ENCODE data around the gene NIT1.
A peak's percentile ranks its signal among the peaks of the same experiment; 100 is the strongest.
"Not testable (repeated sequence)": the region's sequence is repeated elsewhere in the genome, so short reads cannot be mapped to it uniquely, and the experiment has no call there.

The NIT1 gene

DNA sequence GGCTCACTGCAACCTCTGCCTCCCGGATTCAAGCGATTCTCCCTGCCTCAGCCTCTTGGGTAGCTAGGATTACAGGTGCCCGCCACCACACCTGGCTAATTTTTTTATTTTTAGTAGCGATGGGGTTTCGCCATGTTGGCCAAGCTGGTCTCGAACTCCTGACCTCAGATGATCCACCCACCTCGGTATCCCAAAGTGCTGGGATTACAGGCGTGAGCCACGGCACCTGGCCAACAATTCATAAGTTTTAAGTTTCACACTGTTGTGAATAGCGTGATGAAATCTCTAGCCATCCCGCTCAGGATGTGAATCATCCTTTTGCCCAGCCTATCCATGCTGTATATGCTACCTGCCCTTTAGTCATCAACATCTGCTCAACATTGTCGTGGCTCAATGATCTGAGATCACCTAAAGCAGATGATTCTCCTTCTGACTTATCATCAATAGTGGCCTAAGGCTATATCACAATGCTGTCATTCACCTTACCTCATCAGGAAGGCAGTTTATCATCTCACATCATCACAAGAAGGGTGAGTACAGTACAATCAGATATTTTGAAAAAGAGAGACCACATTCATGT is 2.7 kb upstream of the NIT1 start:
- peak; percentile 94 for DNase-seq (ENCODE audit: low read depth)

DNA sequence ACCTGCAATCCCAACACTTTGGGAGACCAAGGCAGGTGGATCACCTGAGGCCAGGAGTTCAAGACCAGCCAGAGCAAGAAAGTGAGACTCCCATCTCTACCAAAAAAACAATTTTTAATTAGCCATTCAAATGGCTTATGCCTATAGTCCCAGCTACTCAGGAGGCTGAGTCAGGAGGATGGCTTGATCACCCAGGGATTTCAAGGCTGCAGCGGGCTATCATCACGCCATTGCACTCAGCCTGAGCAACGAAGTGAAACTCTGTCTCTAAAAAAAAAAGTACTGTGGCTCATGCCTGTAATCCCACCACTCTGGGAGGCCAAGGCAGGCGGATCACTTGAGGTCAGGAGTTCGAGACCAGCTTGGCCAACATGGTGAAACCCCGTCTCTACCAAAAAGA is 1.9 kb upstream of the NIT1 start:
- DNase-seq (ENCODE audit: low read depth): not testable (repeated sequence)

DNA sequence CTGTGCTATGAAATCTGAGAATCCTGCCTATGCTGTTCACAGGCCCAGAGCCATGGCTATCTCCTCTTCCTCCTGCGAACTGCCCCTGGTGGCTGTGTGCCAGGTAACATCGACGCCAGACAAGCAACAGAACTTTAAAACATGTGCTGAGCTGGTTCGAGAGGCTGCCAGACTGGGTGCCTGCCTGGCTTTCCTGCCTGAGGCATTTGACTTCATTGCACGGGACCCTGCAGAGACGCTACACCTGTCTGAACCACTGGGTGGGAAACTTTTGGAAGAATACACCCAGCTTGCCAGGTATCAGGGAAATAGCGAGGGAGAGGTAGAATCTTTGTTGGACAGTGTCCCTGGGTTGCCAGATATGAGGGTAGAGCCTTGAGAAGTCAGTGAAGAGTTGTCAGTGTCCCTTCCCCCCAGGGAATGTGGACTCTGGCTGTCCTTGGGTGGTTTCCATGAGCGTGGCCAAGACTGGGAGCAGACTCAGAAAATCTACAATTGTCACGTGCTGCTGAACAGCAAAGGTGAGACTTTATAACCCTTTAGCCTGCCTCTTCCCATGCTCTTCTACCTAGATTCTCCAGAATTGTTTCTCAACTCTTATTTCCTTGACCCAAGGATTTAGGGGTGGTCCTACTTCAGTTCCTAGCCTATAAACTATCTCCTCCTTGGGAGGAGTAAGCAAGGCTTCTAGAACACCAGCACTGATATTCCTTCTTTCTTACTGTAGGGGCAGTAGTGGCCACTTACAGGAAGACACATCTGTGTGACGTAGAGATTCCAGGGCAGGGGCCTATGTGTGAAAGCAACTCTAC is 1.4 kb downstream of the NIT1 start:
- peak; percentile 90 for DNase-seq (ENCODE audit: low read depth)

DNA sequence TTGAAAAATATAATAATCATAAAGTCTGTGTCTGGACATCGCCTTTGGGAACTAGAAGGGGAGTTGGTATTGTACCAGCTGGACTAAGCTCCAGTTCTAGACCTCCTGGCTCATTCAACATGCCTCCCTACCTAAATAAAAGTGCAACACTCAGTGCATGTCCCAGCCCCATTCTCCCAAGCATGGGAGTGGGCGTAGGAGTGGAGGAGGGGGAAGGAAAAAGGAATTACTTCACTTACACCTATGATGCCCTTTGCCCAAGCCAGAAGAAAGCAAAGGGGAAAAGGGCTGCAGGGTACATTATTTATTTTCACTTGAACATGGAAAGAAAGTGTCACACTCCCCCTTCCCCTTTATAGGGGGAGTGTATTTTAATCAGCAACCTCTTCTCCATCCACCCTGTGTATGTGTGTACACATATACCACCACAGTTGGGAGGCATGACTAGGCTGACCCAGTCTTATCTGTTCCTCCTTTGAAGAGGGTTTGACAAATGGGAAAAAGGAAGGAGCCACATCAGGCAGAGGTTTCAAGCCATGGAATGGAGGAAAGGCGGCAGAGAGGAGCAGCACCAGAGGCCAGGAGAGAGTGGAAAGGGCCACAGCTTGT is 3.2 kb downstream of the NIT1 start:
- DNase-seq (ENCODE audit: low read depth): no peak

DNA sequence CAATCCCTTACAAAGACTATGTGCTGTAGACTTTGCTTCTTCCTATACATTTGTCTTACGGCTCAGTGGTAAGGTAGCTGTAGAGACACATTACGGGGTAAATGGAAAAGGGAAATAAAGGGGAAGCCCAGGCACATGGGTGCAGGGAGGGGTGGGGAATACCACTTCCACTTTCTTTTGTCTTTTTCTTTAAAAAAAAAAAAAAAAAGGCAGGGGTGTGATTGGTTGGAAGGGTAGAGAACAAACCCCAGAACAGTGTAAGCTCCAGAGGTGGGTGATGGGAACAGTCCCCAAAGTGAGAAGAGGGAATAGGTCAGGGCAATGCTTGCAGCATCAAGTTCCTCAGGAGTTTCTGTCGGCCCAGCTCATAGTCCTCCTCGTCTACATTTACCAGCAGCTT is 3.9 kb downstream of the NIT1 start:
- DNase-seq (ENCODE audit: low read depth): no peak

DNA sequence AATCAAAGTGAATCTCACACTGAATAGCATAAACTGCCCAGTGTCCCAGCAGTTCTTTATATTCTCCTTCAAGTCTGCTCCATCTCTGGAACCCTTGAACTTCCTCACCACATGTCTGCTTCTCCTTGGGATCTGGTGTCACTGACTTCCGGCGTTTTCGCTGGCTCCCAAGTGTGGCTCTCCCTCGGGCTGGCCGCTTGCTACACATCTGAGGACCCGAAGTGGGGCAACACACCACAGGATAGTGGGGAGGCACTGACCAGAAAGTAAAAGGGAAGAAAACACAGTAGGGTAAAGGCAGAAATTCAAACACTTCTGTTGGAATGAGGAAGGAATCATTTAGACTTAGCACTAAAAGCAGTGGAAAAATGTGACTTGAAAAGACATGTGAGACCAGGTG is 5.1 kb downstream of the NIT1 start:
- no peak for DNase-seq (ENCODE audit: low read depth)

DNA sequence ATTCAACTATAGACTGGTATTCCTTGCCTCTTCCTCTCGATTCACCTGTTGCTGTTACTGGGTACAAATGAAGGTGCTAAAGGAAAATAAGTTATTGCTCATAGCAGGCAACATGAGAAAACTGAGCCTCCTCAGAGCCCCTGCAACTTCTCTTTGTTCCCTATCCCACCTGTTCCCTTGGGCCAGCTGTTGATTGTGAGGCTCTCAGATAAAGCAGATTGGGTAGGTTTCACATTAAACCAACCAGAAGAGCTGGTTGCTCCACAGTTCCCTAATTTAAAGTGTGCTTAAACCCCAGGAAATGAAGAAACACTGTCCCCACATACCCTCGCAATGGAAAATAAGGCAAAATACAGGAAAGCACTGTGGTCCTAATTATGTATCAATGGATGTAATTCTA is 9.7 kb downstream of the NIT1 start:
- no peak for DNase-seq (ENCODE audit: low read depth)

DNA sequence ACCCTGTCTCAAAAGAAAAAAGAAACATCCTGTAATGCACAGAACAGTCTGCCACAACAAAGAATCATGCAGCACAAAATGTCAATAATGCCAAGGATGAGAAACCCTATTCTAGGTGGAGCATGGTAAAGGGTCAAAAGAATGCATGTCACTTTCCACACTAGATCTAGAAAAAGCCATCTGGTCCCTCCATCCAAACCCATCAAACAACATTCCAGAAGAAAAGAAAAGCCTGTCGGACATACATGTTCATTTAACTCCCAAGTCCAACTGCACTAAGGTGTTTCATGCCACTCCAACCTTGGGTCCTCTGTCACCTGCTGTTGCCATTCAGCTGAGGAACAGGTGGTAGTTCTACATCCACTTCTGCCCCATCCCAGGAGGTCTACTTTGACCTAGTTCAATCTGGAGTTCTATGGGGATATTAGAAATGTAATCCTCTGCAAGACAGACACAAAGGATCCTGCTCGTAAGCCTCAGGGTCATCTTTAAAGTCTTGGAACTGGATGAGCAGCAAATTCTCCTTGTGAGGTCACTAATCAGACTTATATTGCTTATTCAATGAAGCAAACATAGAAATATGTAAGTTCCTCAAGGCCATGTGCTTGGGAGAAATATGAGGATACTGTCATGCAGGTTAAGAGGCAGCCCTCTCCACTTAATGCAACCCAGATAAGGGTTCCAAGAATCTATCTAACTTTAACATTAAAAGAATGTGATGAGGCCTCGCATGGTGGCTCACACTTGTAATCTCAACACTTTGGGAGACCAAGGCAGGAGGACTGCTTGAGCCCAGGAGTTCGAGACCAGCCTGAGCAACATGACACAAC is 10.9 kb downstream of the NIT1 start:
- DNase-seq (ENCODE audit: low read depth): no peak

DNA sequence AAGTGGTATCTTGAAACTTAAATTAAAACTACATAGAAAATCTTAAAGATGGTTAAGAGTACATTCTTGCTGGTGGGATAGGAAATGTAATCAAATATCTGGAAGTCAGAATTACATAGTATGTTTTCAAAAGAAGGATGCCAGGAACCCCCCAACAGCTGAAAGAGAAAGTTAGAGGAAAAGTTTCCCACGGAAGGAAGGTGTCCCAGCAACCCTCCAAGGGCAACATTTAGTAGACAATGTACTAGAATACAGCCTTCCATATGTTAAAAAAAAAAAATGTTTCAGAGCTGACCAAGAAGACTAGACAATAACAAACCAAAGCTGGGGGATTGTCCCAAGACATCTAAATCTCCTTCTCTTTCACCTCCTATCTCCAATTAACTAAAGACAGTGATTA is 12.4 kb downstream of the NIT1 start:
- DNase-seq (ENCODE audit: low read depth): no peak

DNA sequence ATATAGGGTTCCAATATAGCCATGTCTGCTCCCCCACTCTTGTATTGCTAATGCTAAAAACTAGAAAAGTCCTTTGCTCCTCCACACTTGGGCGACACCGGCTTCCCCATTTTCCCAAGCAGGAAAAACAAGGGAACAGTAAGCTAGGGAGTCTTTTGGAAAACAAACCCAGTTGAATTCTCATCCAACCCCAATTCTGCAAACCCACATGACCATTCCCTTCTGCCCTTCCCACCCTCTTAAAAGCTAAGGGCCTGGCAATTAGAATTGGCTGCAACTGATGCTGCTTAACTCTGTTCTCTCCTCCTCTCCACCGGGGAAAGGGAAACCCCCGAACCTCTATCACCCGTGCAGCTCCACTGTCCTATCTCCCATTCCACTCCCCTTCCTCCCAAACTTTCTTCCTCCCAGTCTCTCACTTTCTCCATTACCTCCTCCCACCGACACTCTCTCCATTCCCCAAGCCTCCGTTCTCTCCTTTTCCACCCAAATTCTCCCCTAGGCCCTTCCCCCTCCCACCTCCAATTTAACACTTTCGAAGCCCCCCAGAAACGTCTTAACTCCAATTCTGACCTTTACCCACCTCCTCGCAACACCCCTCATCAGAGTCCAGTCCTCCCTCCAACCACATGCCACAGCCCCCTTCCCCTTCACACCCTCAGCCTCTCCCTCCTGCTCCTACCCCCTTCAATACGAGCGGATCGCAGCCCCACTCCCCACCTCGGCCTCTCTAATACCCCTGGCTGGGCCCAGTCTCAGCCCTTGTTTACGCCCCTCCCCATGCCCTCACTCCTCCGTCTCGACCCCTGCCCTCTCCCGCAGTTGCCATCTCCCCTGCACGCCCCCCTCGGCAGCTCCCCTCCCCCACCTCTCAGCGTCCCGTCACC is 13.9 kb downstream of the NIT1 start:
- DNase-seq (ENCODE audit: low read depth): no peak

DNA sequence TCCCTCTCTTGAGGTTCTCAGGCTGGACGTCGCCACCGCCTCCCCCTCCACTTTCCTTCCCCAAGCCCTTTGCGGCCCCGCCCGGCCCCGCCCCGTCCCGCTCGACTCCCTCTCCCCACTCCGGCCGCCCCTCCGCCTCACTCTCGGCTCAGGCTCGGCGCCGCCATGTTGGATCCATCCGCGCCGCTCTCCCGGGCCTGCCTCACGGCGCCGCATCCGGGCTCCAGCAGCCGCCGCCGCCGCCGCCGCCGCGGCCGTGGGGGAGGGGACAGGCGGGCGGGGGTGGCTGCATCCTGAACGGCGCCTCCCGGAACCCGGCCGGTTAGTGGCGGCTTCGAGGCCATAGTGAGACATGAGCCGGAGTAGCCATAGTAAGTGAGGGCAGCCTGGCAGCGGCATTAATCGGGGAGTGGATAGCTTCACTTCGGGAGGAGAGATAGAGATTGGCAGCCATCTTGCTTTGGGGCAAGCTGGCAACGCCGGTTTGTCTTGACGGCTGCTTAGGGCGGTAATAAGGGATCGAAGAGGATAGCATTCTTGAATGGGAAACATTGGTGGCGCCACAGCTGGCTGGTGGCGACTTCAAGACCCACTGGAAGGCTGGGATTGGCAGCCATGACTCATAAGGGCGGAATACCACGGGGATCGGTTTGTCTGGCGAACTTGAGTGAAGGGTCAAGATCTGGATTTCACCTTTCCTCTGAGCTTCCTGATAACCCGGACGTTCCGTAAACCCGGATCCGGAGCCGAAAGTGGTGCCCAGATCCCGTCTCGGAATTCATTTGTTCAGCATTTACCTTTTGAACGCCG is 14.7 kb downstream of the NIT1 start, which contains the start of gene DEDD:
Gene DEDD, minus strand, starts transcription at position 258 of the 810 bp plus-strand sequence. CDS start 8,205 bp downstream, outside the sequence.
- peak; percentile 95 for DNase-seq (ENCODE audit: low read depth)

DNA sequence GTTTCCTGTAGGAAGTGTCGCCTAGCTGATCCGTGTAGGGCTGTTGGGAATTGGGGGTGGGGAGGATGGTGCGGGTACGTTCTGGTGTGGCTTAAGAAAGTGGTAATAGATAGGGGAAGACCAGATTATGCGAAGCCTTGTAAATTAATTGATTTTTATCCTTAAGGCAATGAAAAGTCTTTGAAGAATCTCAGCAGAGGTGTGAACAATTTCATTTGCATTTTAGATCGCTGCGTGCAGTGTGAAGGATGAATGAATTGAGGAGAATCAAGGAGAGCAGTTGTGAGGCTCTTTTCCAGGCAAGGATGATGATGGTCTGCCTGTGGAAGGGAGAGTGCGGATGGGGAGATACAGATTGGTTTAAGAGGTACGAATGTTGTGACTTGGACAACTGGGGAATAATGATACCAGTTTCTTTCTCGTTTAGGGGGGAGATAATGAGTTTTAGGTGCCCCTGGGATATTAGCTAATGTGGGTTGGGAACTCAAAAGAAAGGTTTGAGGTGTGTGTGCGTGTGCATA is 15.4 kb downstream of the NIT1 start:
- DNase-seq (ENCODE audit: low read depth): peak; percentile 31

DNA sequence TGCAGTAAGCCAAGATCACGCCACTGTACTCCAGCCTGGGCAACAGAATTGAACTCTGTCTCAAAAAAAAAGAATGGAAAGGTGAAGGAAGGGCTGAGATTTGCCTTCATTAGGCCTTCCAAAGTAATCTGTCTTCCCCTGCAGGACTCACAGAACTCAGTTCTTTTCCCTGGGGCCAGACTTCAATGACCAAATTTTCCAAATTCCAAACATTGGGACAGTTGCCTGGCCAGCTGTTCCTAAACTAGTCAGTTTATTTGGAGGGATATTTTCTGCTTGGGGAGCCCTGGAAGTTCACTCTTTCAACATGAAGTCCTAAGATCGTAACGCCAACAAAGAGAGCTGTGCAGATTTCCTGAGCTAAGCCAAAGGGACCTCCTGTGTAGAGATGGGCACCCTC is 20.0 kb downstream of the NIT1 start:
- DNase-seq (ENCODE audit: low read depth): no peak

DNA sequence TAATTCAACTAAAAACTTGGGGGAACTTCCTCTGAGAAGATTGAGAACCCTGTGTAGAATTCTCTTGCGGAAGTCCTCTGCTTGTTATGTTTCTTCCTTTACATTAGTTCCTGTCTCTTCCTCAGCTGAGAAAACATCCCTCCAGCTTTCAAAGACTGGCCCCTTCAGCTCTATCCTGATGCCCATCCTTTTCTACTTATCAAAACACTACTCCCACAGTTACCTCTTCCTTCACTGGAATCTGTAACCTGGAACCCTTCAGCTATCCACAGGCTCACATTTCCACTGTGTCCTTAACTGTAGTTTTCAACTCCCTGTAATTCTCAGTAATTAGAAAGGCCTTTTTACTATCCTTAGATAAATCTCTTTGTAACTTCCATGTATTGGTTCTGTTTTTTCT is 20.5 kb downstream of the NIT1 start:
- no peak for DNase-seq (ENCODE audit: low read depth)

DNA sequence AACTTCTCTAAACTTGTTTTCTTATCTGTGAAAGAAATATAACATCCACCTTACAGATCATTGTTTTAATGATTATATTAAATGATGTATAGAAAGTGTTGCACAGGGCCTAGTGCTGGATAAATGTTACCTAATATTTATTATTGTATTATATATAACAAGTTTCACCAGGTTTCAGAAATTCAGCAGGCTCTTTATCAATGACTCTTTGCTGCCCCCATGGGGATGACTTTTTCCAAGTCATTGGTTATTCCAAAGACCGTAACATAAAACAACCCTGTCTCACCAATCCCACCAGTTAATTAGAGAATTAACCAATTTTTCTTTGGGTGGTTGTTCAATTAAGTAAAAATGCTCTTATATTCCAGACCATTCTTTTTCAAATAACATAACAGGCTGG is 21.9 kb downstream of the NIT1 start:
- peak; percentile 52 for DNase-seq (ENCODE audit: low read depth)

DNA sequence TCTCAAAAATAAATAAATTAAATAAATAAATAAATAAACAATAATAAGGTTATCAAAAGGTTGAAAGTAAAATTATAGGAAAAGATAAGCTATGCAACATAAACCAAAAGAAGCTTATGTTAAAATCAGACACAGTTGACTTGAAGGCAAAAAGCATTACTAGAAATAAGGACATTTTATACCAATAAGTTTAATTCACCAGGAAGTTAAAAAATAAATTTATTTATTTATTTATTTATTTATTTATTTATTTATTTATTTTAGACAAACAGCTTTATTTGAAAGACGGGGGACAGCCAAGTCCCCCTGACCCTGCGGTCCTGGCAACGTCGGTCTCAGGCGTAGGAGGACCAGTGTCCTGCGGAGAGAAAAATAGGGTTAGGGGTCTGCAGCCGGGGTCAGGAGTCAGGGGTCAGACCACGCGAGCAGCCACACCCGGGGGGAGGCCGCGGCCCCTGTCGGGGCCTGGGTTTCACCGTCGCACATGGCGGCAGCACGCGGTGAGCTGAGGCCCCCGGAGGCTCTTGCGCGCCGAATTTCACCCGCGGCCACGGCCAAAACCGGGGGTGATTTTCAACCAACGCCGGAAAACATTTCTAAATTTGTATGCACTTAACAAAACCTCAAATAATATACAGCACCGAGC is 23.0 kb downstream of the NIT1 start:
- DNase-seq (ENCODE audit: low read depth): no peak

DNA sequence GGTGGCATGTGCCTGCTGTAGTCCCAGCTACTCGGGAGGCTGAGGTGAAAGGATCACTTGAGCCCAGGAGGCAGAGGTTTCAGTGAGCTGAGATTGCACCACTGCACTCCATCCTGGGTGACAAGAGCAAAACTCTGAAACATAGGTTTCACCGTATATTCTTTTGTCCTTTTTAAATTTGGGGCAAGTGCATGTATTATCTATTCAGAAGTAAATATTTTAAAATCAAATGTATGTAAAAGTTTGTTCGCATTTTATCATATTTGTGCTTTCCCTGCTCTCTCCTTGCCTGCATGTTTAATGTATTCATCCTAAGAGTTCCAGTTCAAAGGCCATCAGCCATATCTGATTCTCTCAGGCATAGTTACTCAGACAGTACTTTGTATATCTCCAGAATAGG is 27.9 kb downstream of the NIT1 start:
- DNase-seq (ENCODE audit: low read depth): no peak

DNA sequence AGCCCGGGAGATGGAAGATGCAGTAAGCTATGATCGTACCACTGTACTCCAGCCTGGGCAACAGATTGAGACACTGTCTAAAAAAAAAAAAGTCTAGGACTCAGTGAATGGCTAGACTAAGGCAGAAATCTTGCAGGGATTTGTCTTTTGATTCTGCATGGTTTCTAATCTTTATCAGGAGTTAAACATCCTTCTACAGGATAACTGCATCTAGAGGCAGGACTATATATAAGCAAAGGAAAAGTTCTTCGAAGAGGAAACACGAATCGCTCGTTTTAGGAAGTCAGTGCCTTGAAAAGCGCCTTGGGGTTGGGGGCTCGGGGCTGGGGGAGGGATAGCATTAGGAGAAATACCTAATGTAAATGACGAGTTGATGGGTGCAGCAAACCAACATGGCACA is 35.3 kb downstream of the NIT1 start:
- DNase-seq (ENCODE audit: low read depth): no peak

DNA sequence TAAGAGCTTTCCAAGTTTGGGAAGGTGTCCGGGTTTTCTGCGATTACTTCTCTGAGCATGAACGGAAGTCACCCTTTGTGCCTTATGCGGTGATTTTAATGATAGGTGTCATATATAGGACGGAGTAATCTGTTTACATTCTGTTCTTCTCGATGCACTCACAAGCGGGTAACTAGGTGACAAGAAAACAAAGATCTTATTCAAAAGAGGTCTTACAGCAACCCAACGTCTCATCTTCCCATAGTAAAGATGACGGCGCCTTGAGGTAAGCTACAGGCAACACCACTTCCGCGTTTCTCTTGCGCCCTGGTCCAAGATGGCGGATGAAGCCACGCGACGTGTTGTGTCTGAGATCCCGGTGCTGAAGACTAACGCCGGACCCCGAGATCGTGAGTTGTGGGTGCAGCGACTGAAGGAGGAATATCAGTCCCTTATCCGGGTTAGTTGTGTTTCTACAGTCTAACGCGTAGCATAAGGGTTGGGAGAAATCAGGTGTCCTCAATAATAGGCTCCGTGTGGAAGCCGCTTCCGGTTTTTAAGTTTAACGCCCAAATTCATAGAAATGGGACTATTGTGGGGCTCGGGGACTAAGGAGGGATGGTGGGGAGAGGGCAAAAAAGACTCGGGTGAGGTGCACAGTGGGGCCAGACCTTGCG is 35.9 kb downstream of the NIT1 start, which contains the start of gene UFC1:
Gene UFC1, plus strand, starts transcription at position 297 of the 656 bp plus-strand sequence. Its CDS starts 20 bp downstream, at position 317.
- peak; percentile 91 for DNase-seq (ENCODE audit: low read depth)
